ENCODE measurements around the gene AP2M1. TPM values are rescaled to one million over a fixed set of nuclear protein-coding genes. Genes with fewer than 3 reads are reported as not detected.

The AP2M1 gene
- polyA plus RNA-seq, 1 of the 3 experiments (the other 2 are of a cell fraction): 759 TPM

DNA sequence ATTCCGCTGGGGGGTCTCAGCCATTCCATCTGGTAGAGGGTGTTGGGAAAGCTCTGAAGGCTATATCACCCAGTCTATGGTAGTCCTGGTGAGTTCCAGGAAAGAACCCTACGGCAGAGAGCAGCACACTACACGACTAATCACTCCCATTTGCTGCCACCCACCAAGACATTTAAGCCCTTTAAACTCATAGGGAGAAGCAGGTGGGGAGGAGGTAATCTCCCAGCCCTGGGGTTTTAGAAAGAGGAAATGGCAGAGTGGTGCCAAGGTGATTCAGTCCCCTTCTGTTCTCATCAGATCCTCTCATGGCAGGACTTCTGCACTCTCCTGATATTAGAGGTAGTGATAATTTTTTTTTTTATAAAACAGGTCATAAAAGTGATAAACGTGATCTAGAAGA lies 44.2 kb downstream of the AP2M1 start:
- H3K4me1 ChIP-seq (ENCODE audit: control insufficient read depth in 1 of 2, insufficient read depth in 2 of 2, low read depth in 1 of 2, low read length in 1 of 2): no peaks in the 10 kb centered on the region
- TF ChIP-seq POLR2AphosphoS5 (IDR thresholded peaks at IDR 0.05; ENCODE audit: low read depth, low read length): no peak
- TF ChIP-seq TEAD4 (IDR thresholded peaks at IDR 0.05; ENCODE audit: borderline replicate concordance, insufficient read depth): no peak
- TF ChIP-seq SIN3A (IDR thresholded peaks at IDR 0.05; ENCODE audit: borderline replicate concordance, low read depth, low read length): no peak
- no peak for TF ChIP-seq NFIC (IDR thresholded peaks at IDR 0.05; ENCODE audit: borderline replicate concordance)
- TF ChIP-seq GABPA (IDR thresholded peaks at IDR 0.05; ENCODE audit: low read depth): no peak
- no peak for TF ChIP-seq PBX3 (IDR thresholded peaks at IDR 0.05)
- no peak for TF ChIP-seq CHD2 (IDR thresholded peaks at IDR 0.05; ENCODE audit: low read length, partially characterized antibody)
- no peak for TF ChIP-seq RAD21 (IDR thresholded peaks at IDR 0.05; ENCODE audit: low read length)
- TF ChIP-seq, protein P1, sequence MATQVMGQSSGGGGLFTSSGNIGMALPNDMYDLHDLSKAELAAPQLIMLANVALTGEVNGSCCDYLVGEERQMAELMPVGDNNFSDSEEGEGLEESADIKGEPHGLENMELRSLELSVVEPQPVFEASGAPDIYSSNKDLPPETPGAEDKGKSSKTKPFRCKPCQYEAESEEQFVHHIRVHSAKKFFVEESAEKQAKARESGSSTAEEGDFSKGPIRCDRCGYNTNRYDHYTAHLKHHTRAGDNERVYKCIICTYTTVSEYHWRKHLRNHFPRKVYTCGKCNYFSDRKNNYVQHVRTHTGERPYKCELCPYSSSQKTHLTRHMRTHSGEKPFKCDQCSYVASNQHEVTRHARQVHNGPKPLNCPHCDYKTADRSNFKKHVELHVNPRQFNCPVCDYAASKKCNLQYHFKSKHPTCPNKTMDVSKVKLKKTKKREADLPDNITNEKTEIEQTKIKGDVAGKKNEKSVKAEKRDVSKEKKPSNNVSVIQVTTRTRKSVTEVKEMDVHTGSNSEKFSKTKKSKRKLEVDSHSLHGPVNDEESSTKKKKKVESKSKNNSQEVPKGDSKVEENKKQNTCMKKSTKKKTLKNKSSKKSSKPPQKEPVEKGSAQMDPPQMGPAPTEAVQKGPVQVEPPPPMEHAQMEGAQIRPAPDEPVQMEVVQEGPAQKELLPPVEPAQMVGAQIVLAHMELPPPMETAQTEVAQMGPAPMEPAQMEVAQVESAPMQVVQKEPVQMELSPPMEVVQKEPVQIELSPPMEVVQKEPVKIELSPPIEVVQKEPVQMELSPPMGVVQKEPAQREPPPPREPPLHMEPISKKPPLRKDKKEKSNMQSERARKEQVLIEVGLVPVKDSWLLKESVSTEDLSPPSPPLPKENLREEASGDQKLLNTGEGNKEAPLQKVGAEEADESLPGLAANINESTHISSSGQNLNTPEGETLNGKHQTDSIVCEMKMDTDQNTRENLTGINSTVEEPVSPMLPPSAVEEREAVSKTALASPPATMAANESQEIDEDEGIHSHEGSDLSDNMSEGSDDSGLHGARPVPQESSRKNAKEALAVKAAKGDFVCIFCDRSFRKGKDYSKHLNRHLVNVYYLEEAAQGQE (IDR thresholded peaks at IDR 0.05; ENCODE audit: low read depth, low read length): no peak
- no peak for TF ChIP-seq TCF12 (IDR thresholded peaks at IDR 0.05)
- TF ChIP-seq FOXJ3 (CRISPR knock-in tag; IDR thresholded peaks at IDR 0.05): no peak
- TF ChIP-seq, protein P2, sequence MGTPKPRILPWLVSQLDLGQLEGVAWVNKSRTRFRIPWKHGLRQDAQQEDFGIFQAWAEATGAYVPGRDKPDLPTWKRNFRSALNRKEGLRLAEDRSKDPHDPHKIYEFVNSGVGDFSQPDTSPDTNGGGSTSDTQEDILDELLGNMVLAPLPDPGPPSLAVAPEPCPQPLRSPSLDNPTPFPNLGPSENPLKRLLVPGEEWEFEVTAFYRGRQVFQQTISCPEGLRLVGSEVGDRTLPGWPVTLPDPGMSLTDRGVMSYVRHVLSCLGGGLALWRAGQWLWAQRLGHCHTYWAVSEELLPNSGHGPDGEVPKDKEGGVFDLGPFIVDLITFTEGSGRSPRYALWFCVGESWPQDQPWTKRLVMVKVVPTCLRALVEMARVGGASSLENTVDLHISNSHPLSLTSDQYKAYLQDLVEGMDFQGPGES (IDR thresholded peaks at IDR 0.05; ENCODE audit: low read depth, low read length): no peak
- no peak for TF ChIP-seq MAX (IDR thresholded peaks at IDR 0.05; ENCODE audit: low read depth)
- TF ChIP-seq USF1 (IDR thresholded peaks at IDR 0.05; ENCODE audit: borderline replicate concordance, low read depth): no peak
- TF ChIP-seq, protein P3, sequence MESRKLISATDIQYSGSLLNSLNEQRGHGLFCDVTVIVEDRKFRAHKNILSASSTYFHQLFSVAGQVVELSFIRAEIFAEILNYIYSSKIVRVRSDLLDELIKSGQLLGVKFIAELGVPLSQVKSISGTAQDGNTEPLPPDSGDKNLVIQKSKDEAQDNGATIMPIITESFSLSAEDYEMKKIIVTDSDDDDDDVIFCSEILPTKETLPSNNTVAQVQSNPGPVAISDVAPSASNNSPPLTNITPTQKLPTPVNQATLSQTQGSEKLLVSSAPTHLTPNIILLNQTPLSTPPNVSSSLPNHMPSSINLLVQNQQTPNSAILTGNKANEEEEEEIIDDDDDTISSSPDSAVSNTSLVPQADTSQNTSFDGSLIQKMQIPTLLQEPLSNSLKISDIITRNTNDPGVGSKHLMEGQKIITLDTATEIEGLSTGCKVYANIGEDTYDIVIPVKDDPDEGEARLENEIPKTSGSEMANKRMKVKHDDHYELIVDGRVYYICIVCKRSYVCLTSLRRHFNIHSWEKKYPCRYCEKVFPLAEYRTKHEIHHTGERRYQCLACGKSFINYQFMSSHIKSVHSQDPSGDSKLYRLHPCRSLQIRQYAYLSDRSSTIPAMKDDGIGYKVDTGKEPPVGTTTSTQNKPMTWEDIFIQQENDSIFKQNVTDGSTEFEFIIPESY (IDR thresholded peaks at IDR 0.05; ENCODE audit: borderline replicate concordance, low read depth): no peak
- H3K9me2 ChIP-seq: no peaks in the 10 kb centered on the region
- no peak overlapping the region for H3K4me2 ChIP-seq
- POLR2A ChIA-PET: no interaction called here
- H3K79me2 ChIP-seq (ENCODE audit: insufficient read depth): no peaks in the 10 kb centered on the region
- H3K27me3 ChIP-seq (ENCODE audit: insufficient read depth): no peaks in the 10 kb centered on the region
- H3K9ac ChIP-seq: no peak overlapping the region
- WGBS (ENCODE audit: low lambda C conversion rate): 57% methylated on average over 4 of the region's 4 CpGs
- no peaks in the 10 kb centered on the region for H4K20me1 ChIP-seq (ENCODE audit: insufficient read depth)
- no peak overlapping the region for H3K27ac ChIP-seq (ENCODE audit: low read depth in 2 of 2, low read length in 1 of 2)
- H2AFZ ChIP-seq (ENCODE audit: low read depth): no peak overlapping the region
- no peaks in the 10 kb centered on the region for H3K9me3 ChIP-seq
- DNase-seq: no peak
- no peaks in the 10 kb centered on the region for H3K36me3 ChIP-seq (replicated peaks in 1 of 2; ENCODE audit: control insufficient read depth in 1 of 2, insufficient read depth in 2 of 2, low read length in 1 of 2)
- no peak overlapping the region for H3K4me3 ChIP-seq (ENCODE audit: low read depth in 2 of 2, low read length in 1 of 2)
- CTCF ChIA-PET: interaction anchor here (5.2 kb wide), 1 partner anchor 9 kb away, joined by 61 read pairs; the partner anchor contains the start of gene VWA5B2
- H3F3A ChIP-seq (replicated peaks; ENCODE audit: insufficient read depth): no peaks in the 10 kb centered on the region

All from SK-N-SH (cell line).